ENCODE data around the gene LRRC8A.

The LRRC8A gene

GRCh38 chr9:128887914-128888350 is 6.0 kb downstream of the LRRC8A start:
- H3K4me3 ChIP-seq (ENCODE audit: low read depth, low read length), result no peak overlapping the region
- TF ChIP-seq CTCF (IDR thresholded peaks at IDR 0.05; ENCODE audit: low read depth, low read length, missing control alignments), result no peak
- no peak for DNase-seq (ENCODE audit: low read depth)

GRCh38 chr9:128891321-128892220 is 9.6 kb downstream of the LRRC8A start:
- TF ChIP-seq CTCF (IDR thresholded peaks at IDR 0.05; ENCODE audit: low read depth, low read length, missing control alignments), result no peak
- no peak overlapping the region for H3K4me3 ChIP-seq (ENCODE audit: low read depth, low read length)
- no peak for DNase-seq (ENCODE audit: low read depth)

- no peak for TF ChIP-seq CTCF (IDR thresholded peaks at IDR 0.05; ENCODE audit: low read depth, low read length, missing control alignments)
- H3K4me3 ChIP-seq (ENCODE audit: low read depth, low read length), result no peak overlapping the region
- no peak for DNase-seq (ENCODE audit: low read depth)
These were observed 10.4 kb downstream of the LRRC8A start for GRCh38 chr9:128892221-128892921.

- no peak for TF ChIP-seq CTCF (IDR thresholded peaks at IDR 0.05; ENCODE audit: low read depth, low read length, missing control alignments)
These were observed 11.4 kb downstream of the LRRC8A start for GRCh38 chr9:128893354-128893753.

GRCh38 chr9:128894764-128895163 is 12.8 kb downstream of the LRRC8A start:
- no peak overlapping the region for H3K4me3 ChIP-seq (ENCODE audit: low read depth, low read length)
- no peak for TF ChIP-seq CTCF (IDR thresholded peaks at IDR 0.05; ENCODE audit: low read depth, low read length, missing control alignments)
- DNase-seq (ENCODE audit: low read depth), result no peak

More at GRCh38 chr9:128893354-128893753, 11.4 kb downstream of the LRRC8A start:
- no peak for DNase-seq (ENCODE audit: low read depth)
- no peak overlapping the region for H3K4me3 ChIP-seq (ENCODE audit: low read depth, low read length)

GRCh38 chr9:128895556-128895955 is 13.6 kb downstream of the LRRC8A start:
- TF ChIP-seq CTCF (IDR thresholded peaks at IDR 0.05; ENCODE audit: low read depth, low read length, missing control alignments), result no peak
- no peak for DNase-seq (ENCODE audit: low read depth)

More at GRCh38 chr9:128895556-128895955, 13.6 kb downstream of the LRRC8A start:
- no peak overlapping the region for H3K4me3 ChIP-seq (ENCODE audit: low read depth, low read length)
